Measurements from ENCODE around the gene ENGASE.
A peak's percentile ranks its signal among the peaks of the same experiment; 100 is the strongest.

ENGASE gene

DNA sequence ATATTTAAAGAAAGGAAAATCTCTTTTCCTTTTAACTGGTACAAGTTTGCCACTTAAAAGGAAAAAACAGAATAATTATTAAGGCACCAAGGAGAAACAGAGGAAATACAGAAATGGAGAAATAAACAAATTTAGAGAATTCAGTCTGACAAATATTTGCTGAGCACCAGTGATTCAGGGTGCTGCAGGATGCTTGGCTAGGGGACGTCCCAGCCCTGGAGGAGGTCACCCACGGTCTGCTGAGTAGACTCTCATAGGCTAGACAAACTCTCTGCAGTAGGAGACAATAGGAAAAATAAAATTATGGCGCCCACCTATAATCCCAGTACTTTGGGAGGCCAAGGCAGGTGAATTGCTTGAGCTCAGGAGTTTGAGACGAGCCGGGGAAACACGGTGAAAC, 34.7 kb upstream of the ENGASE start:
- DNase-seq (ENCODE audit: low read depth in 2 of 2): no peak

DNA sequence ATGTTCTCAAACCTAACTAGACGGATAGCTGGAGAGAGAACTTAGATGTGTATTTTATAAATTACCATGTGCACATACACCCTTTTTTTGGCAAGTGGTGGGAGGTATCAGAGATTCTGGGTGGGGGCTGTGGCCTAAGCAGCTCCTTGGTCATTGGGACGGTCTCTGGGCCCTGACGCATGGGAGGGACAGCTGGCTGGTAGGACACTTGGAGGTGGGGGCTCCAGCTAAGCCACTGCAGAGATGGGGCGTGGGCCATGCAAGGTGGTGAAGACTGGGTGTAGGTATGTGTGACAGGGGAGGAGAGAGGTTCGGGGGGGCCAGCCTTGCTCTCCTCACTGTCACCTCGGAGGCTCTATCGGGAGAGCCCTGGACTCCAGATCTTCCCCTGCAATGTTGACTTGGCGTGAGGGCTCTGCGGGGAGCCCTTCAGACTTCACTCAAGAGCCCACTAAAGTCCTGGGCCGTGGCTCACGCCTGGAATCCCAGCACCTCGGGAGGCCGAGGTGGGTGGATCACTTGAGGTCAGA, 33.5 kb upstream of the ENGASE start:
- no peak for DNase-seq (ENCODE audit: low read depth in 2 of 2)

DNA sequence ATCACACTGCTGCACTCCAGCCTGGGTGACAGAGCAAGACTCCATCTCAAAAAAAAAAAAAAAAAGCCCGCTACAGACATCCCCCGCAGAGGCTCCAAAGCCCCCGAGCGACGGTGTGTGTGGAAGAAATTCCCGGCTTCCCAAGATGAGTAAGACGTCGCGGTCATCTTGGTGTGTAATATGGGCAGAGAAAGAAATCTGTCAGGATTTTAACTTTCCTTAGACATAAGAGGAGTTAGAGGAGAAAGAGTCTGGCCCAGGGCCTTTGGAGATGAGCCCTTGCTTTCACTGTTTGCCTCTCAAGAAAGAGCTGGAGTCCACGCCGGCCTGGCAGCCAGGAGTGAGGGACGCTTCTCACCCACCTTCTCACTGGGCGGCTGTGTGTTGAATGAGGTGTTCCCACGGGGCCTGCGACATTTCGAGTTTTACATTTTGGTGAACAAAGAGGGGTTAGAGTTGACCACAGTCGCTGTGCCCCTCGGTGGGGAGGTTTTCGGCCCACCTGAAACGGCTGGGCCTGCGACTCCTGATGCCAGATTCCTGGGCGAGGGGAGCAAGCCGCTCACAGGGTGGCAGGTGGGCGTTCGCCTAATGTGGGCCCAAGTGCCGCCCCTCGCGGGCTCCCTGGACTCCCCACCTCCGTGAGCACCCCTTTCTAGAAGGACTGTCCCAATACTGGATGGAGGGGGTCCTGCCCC, 32.8 kb upstream of the ENGASE start:
- no peak for DNase-seq (ENCODE audit: low read depth in 2 of 2)

DNA sequence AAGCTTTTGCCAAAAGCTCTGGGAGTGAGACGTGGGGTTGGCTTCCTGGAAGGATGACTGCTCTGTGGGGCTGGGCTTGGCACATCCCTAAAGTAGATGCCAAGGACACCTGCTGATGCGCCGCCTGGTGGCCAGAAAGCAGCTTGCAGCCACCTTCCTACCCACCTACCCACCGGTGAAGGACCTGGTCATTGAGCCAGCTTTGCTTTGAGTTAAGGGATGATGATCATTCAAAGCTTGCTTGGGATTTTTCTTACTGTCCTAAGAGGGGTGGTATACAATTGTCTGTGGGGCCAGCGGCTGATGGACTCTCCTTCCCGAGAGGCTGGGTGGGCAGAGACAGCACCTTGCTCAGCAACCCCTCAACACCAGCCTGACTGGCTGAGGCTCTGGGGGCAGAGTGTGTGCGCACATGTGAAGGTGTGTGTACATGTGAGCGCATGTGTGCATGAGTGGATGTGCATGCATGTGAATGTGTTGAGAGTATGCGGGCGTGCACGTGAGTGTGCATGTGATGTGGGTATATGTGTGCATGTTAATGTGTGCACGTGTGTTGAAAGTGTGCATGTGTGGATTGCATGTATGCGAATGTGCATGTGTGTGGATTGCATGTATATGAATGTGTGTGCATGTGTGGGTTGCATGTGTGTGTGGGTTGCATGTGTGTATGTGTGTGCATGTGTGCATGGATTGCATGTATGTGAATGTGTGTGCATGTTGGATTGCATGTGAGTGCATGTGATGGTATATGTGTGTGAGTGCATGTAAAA, 32.0 kb upstream of the ENGASE start:
- peak; percentile 40 to 55 for DNase-seq (ENCODE audit: low read depth in 2 of 2)

DNA sequence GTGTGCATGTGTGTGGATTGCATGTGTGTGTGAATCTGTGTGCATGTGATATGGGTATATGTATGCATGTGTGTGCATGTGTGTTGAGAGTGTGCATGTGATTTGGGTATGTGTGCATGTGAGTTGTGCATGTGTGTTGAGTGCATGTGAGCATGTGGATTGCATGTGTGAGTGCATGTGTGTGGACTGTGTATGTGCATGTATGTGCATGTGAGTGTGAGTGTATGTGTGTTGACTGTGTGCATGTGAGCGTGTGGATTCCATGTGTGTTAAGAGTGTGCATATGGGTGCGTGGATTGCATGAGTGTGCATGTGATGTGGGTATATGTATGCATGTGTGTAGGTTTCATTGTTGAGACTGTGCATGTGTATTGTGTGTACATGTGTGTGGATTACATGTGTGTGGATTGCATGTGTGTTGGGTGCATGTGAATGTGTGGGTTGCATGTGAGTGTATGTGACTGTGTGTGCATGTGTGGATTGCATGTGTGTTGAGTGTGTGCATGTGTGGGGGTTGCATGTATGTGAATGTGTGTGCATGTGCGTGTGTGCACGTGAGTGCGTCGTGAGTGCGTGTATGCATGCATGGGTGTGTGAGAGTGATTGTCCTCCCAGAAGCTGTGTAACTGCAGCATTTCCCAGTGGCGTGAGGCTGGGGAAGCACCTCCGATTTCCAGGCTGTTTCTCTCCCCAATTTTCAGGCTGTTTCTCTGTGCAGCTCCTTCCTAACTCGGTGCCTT, 31.3 kb upstream of the ENGASE start:
- no peak for DNase-seq (ENCODE audit: low read depth in 2 of 2)

DNA sequence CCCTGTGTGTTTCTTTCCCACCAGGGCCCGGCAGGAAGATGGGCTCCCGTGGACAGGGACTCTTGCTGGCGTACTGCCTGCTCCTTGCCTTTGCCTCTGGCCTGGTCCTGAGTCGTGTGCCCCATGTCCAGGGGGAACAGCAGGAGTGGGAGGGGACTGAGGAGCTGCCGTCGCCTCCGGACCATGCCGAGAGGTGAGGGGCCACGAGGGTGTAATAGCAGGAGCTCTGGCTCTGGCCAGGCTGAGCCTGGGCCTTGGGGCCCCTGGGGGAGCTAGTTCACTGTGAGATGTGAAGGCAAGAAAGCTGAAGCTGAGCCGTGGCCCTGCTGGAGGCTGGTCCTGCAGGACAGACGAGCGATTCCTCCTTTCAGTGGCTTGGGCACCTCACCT, 30.7 kb upstream of the ENGASE start:
- no peak for DNase-seq (ENCODE audit: low read depth in 2 of 2)

DNA sequence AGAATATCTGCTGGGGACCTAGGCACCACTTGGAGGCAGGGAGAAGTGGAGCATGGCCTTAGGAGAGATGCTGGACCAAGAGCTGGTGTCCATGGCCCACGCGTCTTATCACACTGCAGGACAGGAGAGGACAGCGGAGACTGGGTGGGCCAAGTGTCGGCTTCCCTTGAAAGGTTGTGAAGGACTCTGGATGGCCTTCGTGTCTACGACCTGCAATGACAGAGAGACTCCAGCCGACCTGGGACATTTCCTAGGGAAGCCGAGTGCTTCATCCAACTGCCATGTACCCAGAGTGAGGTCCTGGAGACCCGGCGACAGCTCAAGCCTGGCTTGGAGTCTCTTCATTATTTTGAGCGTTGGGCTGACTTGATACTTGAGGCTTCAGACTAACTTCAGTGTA, 30.2 kb upstream of the ENGASE start:
- DNase-seq (ENCODE audit: low read depth in 2 of 2): no peak

DNA sequence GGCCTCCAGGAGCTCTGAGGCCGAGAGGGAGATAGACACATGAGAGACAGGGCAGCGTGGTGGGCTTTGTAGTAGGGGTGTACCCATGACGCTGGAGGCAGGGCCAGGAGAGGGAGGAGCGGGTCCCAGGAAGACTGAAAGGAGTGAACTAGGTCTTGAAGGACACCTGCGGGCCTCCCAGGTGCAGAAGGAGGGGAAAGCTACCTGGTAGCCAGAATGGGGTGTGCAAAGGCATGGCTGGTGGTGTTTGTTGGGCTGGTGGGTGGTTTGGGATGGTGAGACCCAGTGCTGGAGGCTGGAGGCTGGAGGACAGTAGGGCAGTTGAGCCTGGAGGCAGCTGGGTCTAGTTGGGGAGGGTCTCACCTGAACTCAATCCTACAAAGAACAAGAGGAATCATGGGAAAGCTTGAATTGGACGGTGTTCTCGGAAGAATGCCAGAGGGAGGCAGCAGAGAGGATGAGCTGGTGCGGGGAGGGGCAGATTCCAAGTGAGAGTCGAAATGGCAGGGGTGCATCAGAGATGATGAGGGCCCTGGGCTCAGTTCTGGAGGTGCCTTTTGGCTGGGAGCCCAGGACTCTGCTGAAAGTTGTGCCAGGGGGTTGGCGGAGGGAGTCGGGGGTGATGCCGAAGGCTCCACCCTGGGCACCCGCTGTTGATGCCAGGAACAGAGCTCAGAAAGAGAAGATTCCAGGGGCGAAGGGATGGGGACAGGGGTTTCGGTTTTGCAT, 29.5 kb upstream of the ENGASE start:
- DNase-seq (ENCODE audit: low read depth in 2 of 2): no peak

DNA sequence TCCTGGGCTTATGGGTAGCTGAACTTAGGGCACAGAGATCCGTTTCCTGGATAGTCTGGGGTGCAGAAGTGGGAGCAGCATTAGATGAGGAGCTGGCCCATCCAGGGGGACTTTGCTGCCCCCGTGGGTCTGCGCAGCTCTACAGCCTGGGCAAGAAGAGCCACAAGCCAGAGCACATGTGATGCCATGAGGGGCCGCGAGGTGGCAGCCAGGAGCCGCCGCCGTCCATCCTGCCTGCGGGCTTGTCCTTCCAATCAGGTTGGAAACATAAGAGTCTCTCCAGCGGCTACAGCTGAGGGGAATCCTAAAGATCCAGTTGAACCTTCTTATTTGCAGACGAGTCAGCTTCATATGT, 28.8 kb upstream of the ENGASE start:
- DNase-seq (ENCODE audit: low read depth in 2 of 2): peak; percentile 25 to 40

DNA sequence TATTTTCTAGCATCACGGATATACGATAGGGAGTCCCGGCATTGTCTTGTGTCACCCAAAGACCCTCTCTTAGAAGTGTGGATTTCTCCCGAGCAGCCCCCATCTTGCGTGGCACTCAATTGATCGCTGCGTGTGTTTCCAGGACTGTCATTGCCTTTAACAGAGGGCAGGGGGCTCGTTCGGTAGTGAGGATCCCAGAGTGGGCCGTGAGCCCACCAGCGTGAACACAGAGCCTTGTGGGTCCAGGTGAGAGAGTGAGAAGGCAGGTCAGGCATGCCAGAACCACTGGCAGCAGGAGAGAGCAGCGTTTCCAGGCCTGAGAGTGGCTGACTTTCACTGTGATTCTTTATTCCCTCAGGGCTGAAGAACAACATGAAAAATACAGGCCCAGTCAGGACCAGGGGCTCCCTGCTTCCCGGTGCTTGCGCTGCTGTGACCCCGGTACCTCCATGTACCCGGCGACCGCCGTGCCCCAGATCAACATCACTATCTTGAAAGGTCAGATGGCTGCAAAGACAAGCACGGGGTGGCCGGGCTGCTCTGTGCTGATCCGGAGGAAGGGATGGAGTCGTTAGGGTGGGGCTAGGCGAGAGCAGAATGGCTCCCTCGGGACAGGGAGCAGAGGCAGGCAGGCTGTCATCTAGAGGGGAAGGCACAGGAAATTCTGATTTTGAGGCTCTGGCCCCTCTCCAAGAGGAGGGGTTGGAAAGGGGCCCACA, 28.3 kb upstream of the ENGASE start:
- no peak for DNase-seq (ENCODE audit: low read depth in 2 of 2)

DNA sequence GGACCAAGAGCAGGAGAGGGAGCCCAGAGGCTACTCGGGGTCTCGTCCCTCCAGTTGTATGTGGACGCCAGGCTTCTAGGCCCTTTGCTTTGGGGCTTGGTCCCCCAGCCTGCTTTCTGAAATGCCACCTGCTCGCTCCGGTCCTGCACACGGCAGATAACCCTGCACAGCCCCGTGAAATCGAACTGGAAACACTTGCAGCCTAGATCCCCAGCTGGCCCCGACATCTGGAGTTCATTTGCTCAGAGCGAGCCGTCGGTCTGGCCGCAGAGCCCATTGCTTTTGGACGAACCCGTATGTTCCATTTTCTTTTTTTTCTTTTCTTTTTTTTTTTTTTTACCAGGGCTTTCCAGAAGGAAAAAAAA, 27.7 kb upstream of the ENGASE start:
- DNase-seq (ENCODE audit: low read depth in 2 of 2): no peak

DNA sequence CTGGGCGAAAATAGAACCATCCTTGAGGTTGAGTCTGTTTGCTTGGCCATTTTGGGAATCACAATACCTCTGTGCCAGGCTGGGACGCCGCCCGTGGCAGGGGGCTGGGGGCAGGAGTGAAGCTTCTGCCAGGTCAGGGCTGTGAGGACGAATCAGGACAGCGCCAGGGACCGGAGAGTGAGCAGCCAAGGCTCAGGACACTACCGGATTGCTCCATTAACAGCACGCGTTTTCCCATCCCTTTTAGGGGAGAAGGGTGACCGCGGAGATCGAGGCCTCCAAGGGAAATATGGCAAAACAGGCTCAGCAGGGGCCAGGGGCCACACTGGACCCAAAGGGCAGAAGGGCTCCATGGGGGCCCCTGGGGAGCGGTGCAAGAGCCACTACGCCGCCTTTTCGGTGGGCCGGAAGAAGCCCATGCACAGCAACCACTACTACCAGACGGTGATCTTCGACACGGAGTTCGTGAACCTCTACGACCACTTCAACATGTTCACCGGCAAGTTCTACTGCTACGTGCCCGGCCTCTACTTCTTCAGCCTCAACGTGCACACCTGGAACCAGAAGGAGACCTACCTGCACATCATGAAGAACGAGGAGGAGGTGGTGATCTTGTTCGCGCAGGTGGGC, 27.2 kb upstream of the ENGASE start:
- no peak for DNase-seq (ENCODE audit: low read depth in 2 of 2)

DNA sequence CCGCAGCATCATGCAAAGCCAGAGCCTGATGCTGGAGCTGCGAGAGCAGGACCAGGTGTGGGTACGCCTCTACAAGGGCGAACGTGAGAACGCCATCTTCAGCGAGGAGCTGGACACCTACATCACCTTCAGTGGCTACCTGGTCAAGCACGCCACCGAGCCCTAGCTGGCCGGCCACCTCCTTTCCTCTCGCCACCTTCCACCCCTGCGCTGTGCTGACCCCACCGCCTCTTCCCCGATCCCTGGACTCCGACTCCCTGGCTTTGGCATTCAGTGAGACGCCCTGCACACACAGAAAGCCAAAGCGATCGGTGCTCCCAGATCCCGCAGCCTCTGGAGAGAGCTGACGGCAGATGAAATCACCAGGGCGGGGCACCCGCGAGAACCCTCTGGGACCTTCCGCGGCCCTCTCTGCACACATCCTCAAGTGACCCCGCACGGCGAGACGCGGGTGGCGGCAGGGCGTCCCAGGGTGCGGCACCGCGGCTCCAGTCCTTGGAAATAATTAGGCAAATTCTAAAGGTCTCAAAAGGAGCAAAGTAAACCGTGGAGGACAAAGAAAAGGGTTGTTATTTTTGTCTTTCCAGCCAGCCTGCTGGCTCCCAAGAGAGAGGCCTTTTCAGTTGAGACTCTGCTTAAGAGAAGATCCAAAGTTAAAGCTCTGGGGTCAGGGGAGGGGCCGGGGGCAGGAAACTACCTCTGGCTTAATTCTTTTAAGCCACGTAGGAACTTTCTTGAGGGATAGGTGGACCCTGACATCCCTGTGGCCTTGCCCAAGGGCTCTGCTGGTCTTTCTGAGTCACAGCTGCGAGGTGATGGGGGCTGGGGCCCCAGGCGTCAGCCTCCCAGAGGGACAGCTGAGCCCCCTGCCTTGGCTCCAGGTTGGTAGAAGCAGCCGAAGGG, 26.4 kb upstream of the ENGASE start:
- DNase-seq (ENCODE audit: low read depth in 2 of 2): no peak

DNA sequence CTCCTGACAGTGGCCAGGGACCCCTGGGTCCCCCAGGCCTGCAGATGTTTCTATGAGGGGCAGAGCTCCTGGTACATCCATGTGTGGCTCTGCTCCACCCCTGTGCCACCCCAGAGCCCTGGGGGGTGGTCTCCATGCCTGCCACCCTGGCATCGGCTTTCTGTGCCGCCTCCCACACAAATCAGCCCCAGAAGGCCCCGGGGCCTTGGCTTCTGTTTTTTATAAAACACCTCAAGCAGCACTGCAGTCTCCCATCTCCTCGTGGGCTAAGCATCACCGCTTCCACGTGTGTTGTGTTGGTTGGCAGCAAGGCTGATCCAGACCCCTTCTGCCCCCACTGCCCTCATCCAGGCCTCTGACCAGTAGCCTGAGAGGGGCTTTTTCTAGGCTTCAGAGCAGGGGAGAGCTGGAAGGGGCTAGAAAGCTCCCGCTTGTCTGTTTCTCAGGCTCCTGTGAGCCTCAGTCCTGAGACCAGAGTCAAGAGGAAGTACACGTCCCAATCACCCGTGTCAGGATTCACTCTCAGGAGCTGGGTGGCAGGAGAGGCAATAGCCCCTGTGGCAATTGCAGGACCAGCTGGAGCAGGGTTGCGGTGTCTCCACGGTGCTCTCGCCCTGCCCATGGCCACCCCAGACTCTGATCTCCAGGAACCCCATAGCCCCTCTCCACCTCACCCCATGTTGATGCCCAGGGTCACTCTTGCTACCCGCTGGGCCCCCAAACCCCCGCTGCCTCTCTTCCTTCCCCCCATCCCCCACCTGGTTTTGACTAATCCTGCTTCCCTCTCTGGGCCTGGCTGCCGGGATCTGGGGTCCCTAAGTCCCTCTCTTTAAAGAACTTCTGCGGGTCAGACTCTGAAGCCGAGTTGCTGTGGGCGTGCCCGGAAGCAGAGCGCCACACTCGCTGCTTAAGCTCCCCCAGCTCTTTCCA, 25.5 kb upstream of the ENGASE start:
- DNase-seq (ENCODE audit: low read depth in 2 of 2): no peak

DNA sequence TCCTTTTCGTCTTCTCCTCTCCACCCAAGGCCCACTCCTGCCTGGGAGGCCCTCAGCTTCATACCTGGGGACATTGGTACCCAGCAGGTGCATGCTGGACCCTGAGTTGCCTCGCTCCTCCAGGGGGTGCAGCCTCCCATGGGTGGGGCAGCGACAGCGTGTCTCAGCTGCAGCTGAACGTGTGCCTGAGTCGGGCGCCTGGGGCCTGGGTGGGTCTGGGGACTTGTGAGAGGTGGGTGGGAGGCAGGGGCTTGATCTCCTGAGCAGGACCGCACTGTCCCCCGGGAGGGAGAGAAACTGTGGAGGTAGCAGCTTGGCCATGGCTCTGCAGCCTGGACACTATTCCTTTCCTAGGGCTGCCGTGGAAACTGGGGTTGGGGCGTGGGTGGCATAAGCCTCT, 24.8 kb upstream of the ENGASE start:
- DNase-seq (ENCODE audit: low read depth in 2 of 2): no peak

DNA sequence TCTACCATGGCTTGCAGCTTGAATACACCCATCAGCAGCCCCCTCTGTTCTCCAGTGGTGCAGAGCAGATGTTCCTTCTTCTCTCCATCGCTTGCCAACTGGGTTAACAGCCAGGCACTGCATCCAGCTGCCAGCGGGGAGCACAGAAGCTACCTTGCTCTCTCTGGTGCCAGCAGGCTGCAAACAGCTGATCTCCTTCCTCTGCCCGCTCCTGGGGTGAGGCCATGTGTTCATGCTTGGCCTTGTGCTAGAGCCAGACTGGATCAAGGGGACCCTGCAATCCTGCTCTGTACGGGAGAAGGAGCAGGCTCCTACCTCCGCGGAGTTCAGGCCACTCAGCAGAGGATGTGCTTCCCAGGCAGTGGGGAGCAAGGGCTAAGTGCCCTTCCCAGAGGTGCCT, 24.1 kb upstream of the ENGASE start:
- DNase-seq (ENCODE audit: low read depth in 2 of 2): no peak

DNA sequence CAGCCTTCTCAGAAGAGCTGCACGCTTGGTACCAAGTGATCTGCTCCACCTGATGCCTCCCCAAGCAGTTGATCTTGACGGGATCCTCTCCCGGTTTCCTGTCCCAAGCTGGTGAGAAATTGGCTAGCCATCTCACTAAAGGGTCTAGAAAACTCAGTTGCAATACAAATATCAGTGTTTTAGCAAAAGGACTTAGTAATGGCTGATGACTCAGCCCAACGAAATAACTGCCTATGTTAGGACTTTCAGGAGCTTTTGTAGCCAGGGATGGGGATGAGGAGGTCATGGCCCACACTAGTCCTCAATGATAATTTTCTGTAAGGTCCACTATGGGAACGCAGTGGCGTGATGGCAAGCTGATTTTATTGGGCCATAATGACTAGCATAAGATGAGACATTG, 23.3 kb upstream of the ENGASE start:
- DNase-seq (ENCODE audit: low read depth in 2 of 2): no peak

DNA sequence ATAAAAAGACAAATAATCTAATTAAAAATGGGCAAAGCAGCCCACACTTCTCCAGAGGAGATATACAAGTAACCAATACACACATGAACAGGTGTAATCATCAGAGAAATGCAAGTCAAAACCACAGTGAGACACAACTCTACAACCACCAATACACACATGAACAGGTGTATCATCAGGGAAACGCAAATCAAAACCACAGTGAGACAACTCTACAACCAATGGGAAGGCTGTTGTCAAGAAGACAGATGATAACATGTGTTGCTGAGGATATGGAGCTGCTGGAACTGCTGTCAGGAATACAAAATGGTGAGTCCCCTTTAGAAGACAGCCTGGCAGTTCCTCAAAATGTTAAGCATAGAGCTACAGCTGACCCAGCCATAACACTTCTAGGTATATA, 22.5 kb upstream of the ENGASE start:
- DNase-seq (ENCODE audit: low read depth in 2 of 2): no peak

Data from stimulated activated CD4-positive, alpha-beta T cell treated with anti-CD3 and anti-CD28 coated beads, Interleukin-15, amount 100 ng/mL, for 48 hours (primary cell).